Activated T-helper 17 cell treated with anti-CD3 and anti-CD28 coated beads, Interleukin-2, amount 50 U/mL, for 72 hours (primary cell): ENCODE results near the gene MLF2. TPM values are rescaled to one million over a fixed set of nuclear protein-coding genes. Genes with fewer than 3 reads are reported as not detected.
"Not testable (repeated sequence)": the region's sequence is repeated elsewhere in the genome, so short reads cannot be mapped to it uniquely, and the experiment has no call there.

Experiments used
- ATAC-seq: fragments of 150-1000 bp; cut with Tn5 transposase; replicated peaks from 2 replicates; pipeline ENCODE4 v1.10.0; 2021; ENCODE audit warnings: mild to moderate bottlenecking, moderate library complexity
- H3K27ac Mint-ChIP-seq: one replicate; pipeline ENCODE4 v1.8.0; 2022; ENCODE audit warnings: mixed read lengths
- H3K27me3 Mint-ChIP-seq: one replicate; pipeline ENCODE4 v1.8.0; 2022; ENCODE audit warnings: mixed read lengths
- H3K36me3 Mint-ChIP-seq: one replicate; pipeline ENCODE4 v1.8.0; 2022; ENCODE audit warnings: low read depth, mild to moderate bottlenecking, mixed read lengths
- H3K4me1 Mint-ChIP-seq: one replicate; pipeline ENCODE4 v1.8.0; 2022; ENCODE audit warnings: mixed read lengths
- H3K4me3 Mint-ChIP-seq: one replicate; pipeline ENCODE4 v1.8.0; 2022; ENCODE audit warnings: mild to moderate bottlenecking, mixed read lengths
- H3K9me3 Mint-ChIP-seq: one replicate; pipeline ENCODE4 v1.8.0; 2022; ENCODE audit warnings: mixed read lengths
- total RNA-seq, 2 donors: library from RNA; stranded (reverse); gene quantifications; one replicate each; pipeline ENCODE4 v1.2.3, GENCODE V29; 2022

The MLF2 gene
- total RNA-seq, 2 donors from 2014 or later = 132 to 279 TPM

DNA sequence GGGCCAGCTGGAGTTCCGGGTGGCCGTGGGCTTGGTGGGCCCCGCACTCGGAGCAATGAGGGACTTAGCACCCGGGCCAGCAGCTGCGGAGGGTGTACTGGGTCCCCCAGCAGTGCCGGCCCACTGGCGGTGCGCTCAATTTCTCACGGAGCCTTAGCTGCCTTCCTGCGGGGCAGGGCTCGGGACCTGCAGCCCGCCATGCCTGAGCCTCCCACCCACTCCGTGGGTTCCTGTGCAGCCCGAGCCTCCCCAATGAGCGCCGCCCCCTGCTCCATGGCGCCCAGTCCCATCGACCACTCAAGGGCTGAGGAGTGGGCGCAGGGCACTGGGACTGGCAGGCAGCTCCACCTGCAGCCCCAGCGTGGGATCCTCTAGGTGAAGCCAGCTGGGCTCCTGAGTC is 44.6 kb downstream of the MLF2 start:
- not testable (repeated sequence) for H3K27me3 Mint-ChIP-seq, H3K27ac Mint-ChIP-seq, H3K4me1 Mint-ChIP-seq, ATAC-seq, H3K36me3 Mint-ChIP-seq, H3K9me3 Mint-ChIP-seq, H3K4me3 Mint-ChIP-seq

GRCh38 chr12:6703631-6704030 is 49.3 kb downstream of the MLF2 start:
- Mint-ChIP-seq H3K4me3 (no peak overlapping the region), H3K4me1 (peaks cover 20% of the 10 kb centered on the region), H3K9me3 (no peaks in the 10 kb centered on the region), H3K36me3 (peaks cover 11% of the 10 kb centered on the region), H3K27ac (peak overlapping the region; percentile 80), H3K27me3 (peaks cover 30% of the 10 kb centered on the region)
- no peak for ATAC-seq

GRCh38 chr12:6701078-6701768 is 51.7 kb downstream of the MLF2 start:
- H3K9me3 Mint-ChIP-seq = no peaks in the 10 kb centered on the region
- peak overlapping the region; percentile 78 for H3K4me3 Mint-ChIP-seq
- no peak overlapping the region for H3K27ac Mint-ChIP-seq

DNA sequence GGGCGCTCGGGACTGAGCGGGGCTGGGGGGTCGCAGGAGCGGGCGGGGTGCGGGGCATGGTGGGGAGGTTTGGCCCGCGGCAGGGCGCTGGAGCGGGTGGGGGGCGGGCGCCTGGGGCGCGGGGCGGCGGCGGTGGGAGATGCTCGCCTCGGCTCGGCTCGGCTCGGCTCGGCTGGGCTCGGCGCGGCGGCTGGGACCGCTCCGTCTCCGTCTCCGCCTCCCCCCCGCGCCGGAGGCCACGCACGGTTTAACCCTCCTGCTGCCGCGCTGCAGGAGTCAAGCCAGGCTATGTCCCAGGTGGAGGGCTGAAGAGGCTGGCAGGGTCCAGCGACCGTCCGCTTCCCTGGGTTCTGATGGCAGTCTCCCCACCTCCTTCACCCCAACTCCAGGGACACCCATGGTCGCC is 52.3 kb downstream of the MLF2 start, which contains the start of gene PIANP:
PIANP (minus strand) TSS at position 170 of the 406 bp plus-strand sequence. CDS start 2,754 bp downstream, outside the sequence.
- H3K4me3 Mint-ChIP-seq = peak within 1 kb of the TSS; percentile 80
- ATAC-seq = peak; percentile 81
- peaks cover 30% of the 10 kb centered on the region for H3K27me3 Mint-ChIP-seq
- H3K27ac Mint-ChIP-seq = peak within 1 kb of the TSS; percentile 46
- peaks cover 20% of the 10 kb centered on the region for H3K4me1 Mint-ChIP-seq
- peaks cover 11% of the 10 kb centered on the region for H3K36me3 Mint-ChIP-seq
- no peaks in the 10 kb centered on the region for H3K9me3 Mint-ChIP-seq

More at GRCh38 chr12:6701078-6701768, 51.7 kb downstream of the MLF2 start:
- Mint-ChIP-seq H3K27me3 (peaks cover 30% of the 10 kb centered on the region), H3K36me3 (peaks cover 11% of the 10 kb centered on the region), H3K4me1 (peaks cover 20% of the 10 kb centered on the region)
- no peak for ATAC-seq

DNA sequence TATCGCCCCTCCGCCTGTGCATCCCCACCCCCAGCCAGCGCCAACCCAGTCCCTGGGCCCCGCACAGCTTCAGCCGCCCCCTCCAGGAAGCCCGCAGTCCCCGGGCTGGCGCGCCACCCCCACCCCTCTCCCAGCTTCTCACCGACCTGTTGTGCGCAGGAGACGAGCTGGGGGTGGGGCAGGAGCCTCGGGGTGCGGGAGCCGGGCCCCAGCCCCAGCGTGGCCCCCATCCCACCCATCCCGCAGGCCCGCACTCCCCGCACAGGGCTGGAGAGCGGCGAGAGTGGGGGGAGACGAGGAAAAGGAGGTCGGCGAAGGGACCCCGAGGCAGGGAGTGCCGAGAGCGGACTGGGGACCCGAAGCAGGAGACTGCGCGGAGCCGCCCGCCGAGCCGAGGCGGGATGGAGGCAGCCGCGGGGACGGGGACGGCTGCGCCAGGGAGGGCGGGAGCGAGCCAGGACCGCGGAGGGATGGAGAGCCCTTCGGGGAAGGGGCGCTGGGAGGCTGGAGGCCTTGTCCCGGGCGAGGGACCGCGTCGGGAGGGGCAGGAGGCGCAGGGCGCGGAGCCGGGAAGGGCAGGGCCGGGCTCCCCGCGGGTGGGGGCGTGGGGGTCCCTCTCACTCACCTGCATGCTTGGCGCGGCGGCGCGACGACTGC is 52.8 kb downstream of the MLF2 start:
- peaks cover 27% of the 10 kb centered on the region for H3K27me3 Mint-ChIP-seq

DNA sequence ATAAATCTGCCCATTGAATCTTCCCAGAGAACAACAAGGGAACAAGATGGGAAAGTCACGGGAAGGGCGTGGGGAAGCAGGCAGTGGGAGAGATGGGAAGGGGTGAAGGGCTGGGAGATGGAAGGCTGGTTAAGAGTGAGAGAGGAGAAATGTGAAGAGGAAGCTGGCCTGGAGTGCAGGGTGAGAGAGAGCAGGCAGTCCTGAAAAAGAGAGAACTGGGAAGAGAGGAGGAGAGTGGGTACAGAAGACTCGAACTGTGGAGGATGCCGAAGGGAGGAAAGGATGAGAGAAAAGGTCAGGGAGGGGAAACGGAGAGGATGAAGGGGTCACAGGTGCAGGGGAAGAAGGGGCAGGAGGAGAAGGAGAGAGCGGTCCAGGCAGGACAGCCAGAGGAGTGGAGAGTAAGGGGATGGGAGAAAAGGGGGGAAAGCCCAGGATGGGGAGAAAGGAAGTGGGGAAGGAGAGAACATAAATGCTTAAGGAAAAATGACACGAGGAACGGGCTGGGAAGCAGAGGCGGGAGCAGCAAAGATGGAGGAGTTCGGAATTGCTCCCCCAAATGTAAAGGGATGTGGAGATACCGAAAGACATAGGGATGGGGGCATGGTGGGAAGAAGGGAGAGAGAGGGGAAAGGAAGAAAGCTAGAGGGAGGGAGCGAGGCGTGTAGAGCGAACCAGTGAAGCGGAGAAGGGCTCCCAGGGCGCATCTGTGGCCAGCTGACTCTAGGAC is 53.5 kb downstream of the MLF2 start:
- peak overlapping the region; percentile 80 for H3K4me3 Mint-ChIP-seq
- no peak for ATAC-seq
- peaks cover 27% of the 10 kb centered on the region for H3K27me3 Mint-ChIP-seq

More for the DNA sequence above, 52.8 kb downstream of the MLF2 start:
- no peaks in the 10 kb centered on the region for H3K9me3 Mint-ChIP-seq
- peaks cover 11% of the 10 kb centered on the region for H3K36me3 Mint-ChIP-seq
- H3K4me1 Mint-ChIP-seq = peaks cover 20% of the 10 kb centered on the region
- ATAC-seq = peak; percentile 59
- H3K27ac Mint-ChIP-seq = no peak overlapping the region
- H3K4me3 Mint-ChIP-seq = peak overlapping the region; percentile 80

GRCh38 chr12:6698352-6699046 is 54.4 kb downstream of the MLF2 start:
- peak overlapping the region; percentile 46 for H3K27ac Mint-ChIP-seq
- H3K4me1 Mint-ChIP-seq = peaks cover 18% of the 10 kb centered on the region

More for the DNA sequence above, 53.5 kb downstream of the MLF2 start:
- Mint-ChIP-seq H3K9me3 (no peaks in the 10 kb centered on the region), H3K4me1 (peaks cover 20% of the 10 kb centered on the region), H3K27ac (peak overlapping the region; percentile 46), H3K36me3 (peaks cover 11% of the 10 kb centered on the region)

More at GRCh38 chr12:6698352-6699046, 54.4 kb downstream of the MLF2 start:
- H3K27me3 Mint-ChIP-seq = peaks cover 24% of the 10 kb centered on the region
- H3K9me3 Mint-ChIP-seq = no peaks in the 10 kb centered on the region
- ATAC-seq = no peak
- H3K36me3 Mint-ChIP-seq = peaks cover 11% of the 10 kb centered on the region
- peak overlapping the region; percentile 80 for H3K4me3 Mint-ChIP-seq

Other genes with a start within 250 kb of the MLF2 start
- gene GAPDH, start 218.6 kb downstream of the MLF2 start, total RNA-seq = 1,000 to 10,000 TPM; 7,000 to 9,788 TPM
- 10 to 100 TPM in 1 of 2 donors, 1 to 10 TPM in 1; 8.0 to 13.0 TPM for gene IFFO1, start 197.1 kb downstream of the MLF2 start, total RNA-seq
- gene NOP2, start 184.8 kb downstream of the MLF2 start, total RNA-seq = 100 to 1,000 TPM in 1 of 2 donors, 10 to 100 TPM in 1; 61.6 to 133 TPM
- gene CHD4, start 145.8 kb downstream of the MLF2 start, total RNA-seq = 100 to 1,000 TPM; 267 to 285 TPM
- gene LPAR5, start 117.2 kb downstream of the MLF2 start, total RNA-seq = 1 to 10 TPM; 3.1 to 4.5 TPM
- gene ACRBP, start 105.7 kb downstream of the MLF2 start, total RNA-seq = 1 to 10 TPM in 1 of 2 donors, under 1 TPM in 1; 0.78 to 2.6 TPM
- 10 to 100 TPM; 13.4 to 25.6 TPM for gene ING4, start 90.0 kb downstream of the MLF2 start, total RNA-seq
- gene ZNF384, start 63.8 kb downstream of the MLF2 start, total RNA-seq = 10 to 100 TPM; 80.6 to 88.7 TPM
- 1 to 10 TPM in 1 of 2 donors, under 1 TPM in 1; 0.41 to 1.4 TPM for gene PIANP, start 52.3 kb downstream of the MLF2 start, total RNA-seq
- 10 to 100 TPM; 36.5 to 38.7 TPM for gene COPS7A, start 29.1 kb downstream of the MLF2 start, total RNA-seq
- 100 to 1,000 TPM in 1 of 2 donors, 10 to 100 TPM in 1; 71.3 to 161 TPM for gene PTMS, start 13.2 kb upstream of the MLF2 start, total RNA-seq
- gene LAG3, start 19.4 kb upstream of the MLF2 start, total RNA-seq = 100 to 1,000 TPM in 1 of 2 donors, 10 to 100 TPM in 1; 45.6 to 206 TPM
- gene CD4, start 36.4 kb upstream of the MLF2 start, total RNA-seq = 100 to 1,000 TPM; 224 to 261 TPM
- gene GPR162, start 68.7 kb upstream of the MLF2 start, total RNA-seq = under 1 TPM; 0.15 to 0.37 TPM
- gene P3H3, start 75.3 kb upstream of the MLF2 start, total RNA-seq = 1 to 10 TPM in 1 of 2 donors, not detected in 1; 1.1 TPM
- gene GNB3, start 87.8 kb upstream of the MLF2 start, total RNA-seq = under 1 TPM in 1 of 2 donors, not detected in 1; 0.66 TPM
- 100 to 1,000 TPM in 1 of 2 donors, 10 to 100 TPM in 1; 86.9 to 104 TPM for gene CDCA3, start 98.1 kb upstream of the MLF2 start, total RNA-seq
- 100 to 1,000 TPM in 1 of 2 donors, 10 to 100 TPM in 1; 83.4 to 149 TPM for gene USP5, start 99.0 kb upstream of the MLF2 start, total RNA-seq
- gene TPI1, start 114.4 kb upstream of the MLF2 start, total RNA-seq = 1,000 to 10,000 TPM; 1,893 to 2,116 TPM
- 1 to 10 TPM; 2.2 to 2.4 TPM for gene SPSB2, start 120.2 kb upstream of the MLF2 start, total RNA-seq
- 1 to 10 TPM; 4.4 to 7.6 TPM for gene LRRC23, start 151.7 kb upstream of the MLF2 start, total RNA-seq
- 100 to 1,000 TPM; 234 to 858 TPM for gene ENO2, start 161.4 kb upstream of the MLF2 start, total RNA-seq
- 10 to 100 TPM; 34.0 to 62.3 TPM for gene ATN1, start 174.8 kb upstream of the MLF2 start, total RNA-seq
- gene RNU7-1, start 190.7 kb upstream of the MLF2 start, total RNA-seq = not detected
- gene C12orf57, start 190.9 kb upstream of the MLF2 start, total RNA-seq = 100 to 1,000 TPM; 192 to 307 TPM
- 100 to 1,000 TPM; 134 to 223 TPM for gene PTPN6, start 198.2 kb upstream of the MLF2 start, total RNA-seq
- gene PHB2, start 217.5 kb upstream of the MLF2 start, total RNA-seq = 100 to 1,000 TPM; 285 to 436 TPM
- 10 to 100 TPM; 50.9 to 90.5 TPM for gene EMG1, start 217.8 kb upstream of the MLF2 start, total RNA-seq